ENCODE data around the gene LSM5. TPM values are rescaled to one million over a fixed set of nuclear protein-coding genes. Genes with fewer than 3 reads are reported as not detected.
A peak's percentile ranks its signal among the peaks of the same experiment; 100 is the strongest.

The LSM5 gene
- total and polyA plus RNA-seq, 9 of the 15 experiments (the other 6 are each of a cell fraction or from before 2014, with no cell fraction given): 36.3 to 620 (median 186) TPM

- TF ChIP-seq GMEB1 (CRISPR knock-in tag; IDR thresholded peaks at IDR 0.05): peak; percentile 66; the same call in 1 of the 2 replicates
- TF ChIP-seq ZNF175 (CRISPR knock-in tag; IDR thresholded peaks at IDR 0.05; ENCODE audit: low read depth): 0 out of 2 replicates have a peak, but pooled peaks have one; percentile 26
- TF ChIP-seq RBM25 (IDR thresholded peaks at IDR 0.05; ENCODE audit: low read depth, low read length, severe bottlenecking): no peak
- 0 out of 2 replicates have a peak, but pooled peaks have one; percentile 65 for TF ChIP-seq ZNF232 (CRISPR knock-in tag; IDR thresholded peaks at IDR 0.05)
- TF ChIP-seq KLF6 (CRISPR knock-in tag; IDR thresholded peaks at IDR 0.05; ENCODE audit: borderline replicate concordance): no peak
- TF ChIP-seq SUPT5H (IDR thresholded peaks at IDR 0.05): peak; percentile 88
- TF ChIP-seq NEUROD1 (IDR thresholded peaks at IDR 0.05; ENCODE audit: borderline replicate concordance, low read depth, low read length, partially characterized antibody): peak; percentile 88
- no peak for TF ChIP-seq PTRF (tag; IDR thresholded peaks at IDR 0.05)
- no peak for TF ChIP-seq NFE2 (IDR thresholded peaks at IDR 0.05; ENCODE audit: low read depth)
- TF ChIP-seq ZBTB5 (IDR thresholded peaks at IDR 0.05): no peak
- peak; percentile 23 for TF ChIP-seq ZNF146 (CRISPR knock-in tag; IDR thresholded peaks at IDR 0.05; ENCODE audit: unreplicated experiment)
- peak; percentile 27 for TF ChIP-seq CCNT2 (IDR thresholded peaks at IDR 0.05; ENCODE audit: borderline replicate concordance, extremely low read depth, insufficient read length, low read depth, low read length)
- peak; percentile 100 for TF ChIP-seq TRIM25 (IDR thresholded peaks at IDR 0.05; ENCODE audit: borderline replicate concordance)
- TF ChIP-seq ZNF740 (CRISPR knock-in tag; IDR thresholded peaks at IDR 0.05): no peak
- peak in 1 of 2 experiments; percentile 20; a peak in 1 of 4 replicates for TF ChIP-seq ZNF740 (tag; IDR thresholded peaks at IDR 0.05)
- peak; percentile 68 to 97 (median 93) for TF ChIP-seq YY1 (IDR thresholded peaks at IDR 0.05; ENCODE audit: borderline replicate concordance in 1 of 3, control insufficient read depth in 1 of 3, extremely low read depth in 1 of 3, insufficient read depth in 3 of 3, insufficient read length in 1 of 3, insufficient replicate concordance in 2 of 3, low read depth in 1 of 3, low read length in 2 of 3)
- TF ChIP-seq ZNF696 (CRISPR knock-in tag; conservative IDR thresholded peaks at IDR 0.05): no peak
- TF ChIP-seq KAT8 (IDR thresholded peaks at IDR 0.05; ENCODE audit: low read depth): no peak
Observed at GRCh38 chr7:32490127-32490796, at the start of gene LSM5 (continued).

Data from K562 (cell line).